Kidney (tissue), 14 donors: ENCODE measurements around the gene GPR21. TPM values are rescaled to one million over a fixed set of nuclear protein-coding genes. Genes with fewer than 3 reads are reported as not detected.

Source experiments
- DNase-seq, 5 donors: peaks; one replicate each; pipeline ENCODE4 v3.0.0-alpha.2; 2013 to 2020
- FAIRE-seq: peaks from 2 replicates; lab custom pipeline; 2012; peaks lifted over from hg19 to GRCh38; lab: Jason Lieb, UNC
- H3K27ac ChIP-seq, 2 donors: one replicate each; pipeline ENCODE4 v1.7.0; 2013; ENCODE audit warnings: low read depth in 2 of 2, low read length in 2 of 2, inconsistent platforms in 1 of 2
- H3K27me3 ChIP-seq: one replicate; pipeline ENCODE4 v1.7.1; 2013; ENCODE audit warnings: low read length, inconsistent platforms; ENCODE audit not compliant: control insufficient read depth, insufficient read depth
- H3K36me3 ChIP-seq, 3 donors: one replicate each; pipeline versions ENCODE4 v1.7.0 to v1.7.1; 2013; ENCODE audit warnings: low read length in 3 of 3, control low read depth in 1 of 3, inconsistent platforms in 1 of 3; ENCODE audit not compliant: insufficient read depth in 3 of 3, control insufficient read depth in 2 of 3
- H3K4me1 ChIP-seq, 3 donors: one replicate each; pipeline versions ENCODE4 v1.7.0 to v1.7.1; 2013; ENCODE audit warnings: low read length in 3 of 3, inconsistent platforms in 1 of 3, low read depth in 1 of 3; ENCODE audit not compliant: control insufficient read depth in 2 of 3, insufficient read depth in 2 of 3
- H3K4me3 ChIP-seq, 3 donors: one replicate each; pipeline versions ENCODE4 v1.7.0 to v1.8.1; 2013; ENCODE audit warnings: low read length in 3 of 3, control low read depth in 1 of 3, inconsistent platforms in 1 of 3
- H3K9ac ChIP-seq, 3 donors: one replicate each; pipeline versions ENCODE4 v1.7.0 to v1.7.1; 2013; ENCODE audit warnings: low read length in 3 of 3, control low read depth in 1 of 3, inconsistent platforms in 1 of 3
- H3K9me3 ChIP-seq, 3 donors: one replicate each; pipeline versions ENCODE4 v1.7.0 to v1.7.1; 2013; ENCODE audit warnings: low read length in 3 of 3, control low read depth in 1 of 3, inconsistent platforms in 1 of 3; ENCODE audit not compliant: control insufficient read depth in 2 of 3, insufficient read depth in 1 of 3
- intact Hi-C: fragments of 100-400 bp; cut with DNase I; formaldehyde crosslinking; loops from one replicate; pipeline ENCODE4 v1.11.1; 2022
- polyA plus RNA-seq: library from polyadenylated mRNA; stranded (reverse); fragments of 350-450 nt; fragmentation: Illumina TruSeq; extraction: RNeasy Lipid Tissue Mini Kit (QIAGEN cat#74804); gene quantifications from one replicate; pipeline ENCODE4 v1.2.3, GENCODE V29; 2014; ENCODE audit warnings: low read depth, low replicate concordance; ENCODE audit not compliant: insufficient read depth
- total RNA-seq: library from RNA; stranded (reverse); fragmentation: NEBNext Ultra II Directional; extraction: Animal tissue kit (Norgen Biotek cat#: 25700); gene quantifications from one replicate; pipeline ENCODE4 v1.2.1, GENCODE V29; 2021
- TF ChIP-seq, protein P1 (sequence below): IDR thresholded peaks from 3 replicates; pipeline ENCODE4 v1.5.1; 2012; ENCODE audit warnings: mild to moderate bottlenecking, moderate library complexity, borderline replicate concordance; ENCODE audit not compliant: insufficient read depth; ENCODE audit errors: extremely low read depth
- donor health status: control.
- donor health status: control.
- donor health status: control.
- donor health status: control.
- donor health status: control.
- donor health status: DM: yes; HTN: yes; CAD: no.
- donor health status: Normal renal cell carcinoma (clear cell type).

Gene GPR21
- total and polyA plus RNA-seq, 2 donors from 2014 or later = 0.34 to 4.1 TPM

DNA sequence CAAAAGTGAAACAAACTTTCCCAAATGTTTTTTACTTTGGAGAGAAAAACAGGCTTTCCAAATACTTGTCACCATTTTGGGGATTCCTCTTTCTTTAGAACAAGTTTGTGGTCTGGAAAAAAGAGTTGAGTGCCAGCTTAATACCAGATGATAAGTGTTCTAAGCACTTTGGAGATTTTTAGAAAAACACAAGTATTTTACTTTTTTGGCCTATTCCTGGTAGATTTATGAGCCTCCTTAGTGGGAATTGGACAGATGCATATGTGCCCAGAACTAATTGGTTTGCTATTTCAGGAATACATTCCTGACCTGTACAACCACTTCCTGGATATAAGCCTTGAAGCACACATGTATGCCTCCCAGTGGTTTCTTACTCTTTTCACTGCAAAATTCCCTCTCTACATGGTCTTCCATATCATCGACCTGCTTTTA lies 40.5 kb downstream of the GPR21 start:
- Histone ChIP-seq H3K9ac (no peak overlapping the region), H3K9me3 (no peaks in the 10 kb centered on the region), H3K27me3 (no peaks in the 10 kb centered on the region), H3K4me3 (no peak overlapping the region), H3K4me1 (peaks cover 0 to 6% (median 0%) of the 10 kb centered on the region in 3 donors), H3K27ac (peak overlapping the region in 1 of 2 donors; percentile 14), H3K36me3 (peaks cover 5 to 23% (median 9%) of the 10 kb centered on the region in 3 donors)
- intact Hi-C loops = no loop called here
- peak in 1 of 5 donors; percentile 6 for DNase-seq
- no peak for FAIRE-seq
- TF ChIP-seq, protein P1, sequence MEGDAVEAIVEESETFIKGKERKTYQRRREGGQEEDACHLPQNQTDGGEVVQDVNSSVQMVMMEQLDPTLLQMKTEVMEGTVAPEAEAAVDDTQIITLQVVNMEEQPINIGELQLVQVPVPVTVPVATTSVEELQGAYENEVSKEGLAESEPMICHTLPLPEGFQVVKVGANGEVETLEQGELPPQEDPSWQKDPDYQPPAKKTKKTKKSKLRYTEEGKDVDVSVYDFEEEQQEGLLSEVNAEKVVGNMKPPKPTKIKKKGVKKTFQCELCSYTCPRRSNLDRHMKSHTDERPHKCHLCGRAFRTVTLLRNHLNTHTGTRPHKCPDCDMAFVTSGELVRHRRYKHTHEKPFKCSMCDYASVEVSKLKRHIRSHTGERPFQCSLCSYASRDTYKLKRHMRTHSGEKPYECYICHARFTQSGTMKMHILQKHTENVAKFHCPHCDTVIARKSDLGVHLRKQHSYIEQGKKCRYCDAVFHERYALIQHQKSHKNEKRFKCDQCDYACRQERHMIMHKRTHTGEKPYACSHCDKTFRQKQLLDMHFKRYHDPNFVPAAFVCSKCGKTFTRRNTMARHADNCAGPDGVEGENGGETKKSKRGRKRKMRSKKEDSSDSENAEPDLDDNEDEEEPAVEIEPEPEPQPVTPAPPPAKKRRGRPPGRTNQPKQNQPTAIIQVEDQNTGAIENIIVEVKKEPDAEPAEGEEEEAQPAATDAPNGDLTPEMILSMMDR = no peak

DNA sequence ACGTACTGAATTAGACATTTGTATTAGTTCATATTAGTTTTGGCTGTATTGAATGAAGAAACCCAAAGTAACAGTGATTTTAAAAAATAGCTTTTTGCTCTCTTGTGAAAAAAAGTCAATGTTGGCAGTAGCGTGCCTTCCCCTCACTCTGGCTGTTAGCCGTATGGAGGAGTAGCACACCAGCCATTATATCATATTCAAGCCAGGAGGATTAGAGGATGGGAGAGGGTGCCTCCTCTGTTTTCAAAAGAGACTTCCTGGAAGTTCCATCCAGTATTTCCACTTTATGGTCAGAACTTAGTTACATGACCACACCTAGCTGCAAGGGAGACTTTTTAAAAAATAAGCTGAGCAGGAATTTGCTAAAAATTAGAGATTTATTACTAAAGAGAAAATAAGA lies 41.2 kb downstream of the GPR21 start:
- DNase-seq (no peak), FAIRE-seq (no peak)
- no peak overlapping the region for H3K27ac ChIP-seq
- no peaks in the 10 kb centered on the region for H3K9me3 ChIP-seq
- H3K9ac ChIP-seq = no peak overlapping the region
- peaks cover 5 to 23% (median 11%) of the 10 kb centered on the region in 3 donors for H3K36me3 ChIP-seq
- intact Hi-C loops = no loop called here
- TF ChIP-seq, protein P1 = no peak
- no peaks in the 10 kb centered on the region for H3K27me3 ChIP-seq
- no peak overlapping the region for H3K4me3 ChIP-seq
- peaks cover 0 to 6% (median 0%) of the 10 kb centered on the region in 3 donors for H3K4me1 ChIP-seq

DNA sequence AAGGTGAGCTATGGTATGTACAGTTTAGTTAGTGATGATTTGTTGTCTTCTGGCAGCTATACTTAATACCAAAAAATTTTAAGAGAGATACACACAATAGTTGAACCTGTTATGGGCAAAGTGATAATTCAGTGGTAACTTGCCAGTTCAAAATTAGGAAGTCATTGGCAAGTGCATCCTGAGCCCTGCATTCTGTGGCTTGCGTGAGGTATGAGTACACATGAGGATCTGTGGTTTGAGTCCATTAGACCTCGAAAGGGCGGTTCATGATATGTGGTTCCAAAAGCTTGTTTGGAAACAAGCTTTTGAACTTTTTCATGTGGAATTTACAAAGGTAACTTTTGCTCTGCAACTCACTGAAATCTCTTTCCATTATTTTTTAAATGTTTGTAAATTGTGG lies 47.0 kb downstream of the GPR21 start:
- FAIRE-seq (no peak), DNase-seq (no peak)
- Histone ChIP-seq H3K4me3 (no peak overlapping the region), H3K27me3 (no peaks in the 10 kb centered on the region), H3K9ac (no peak overlapping the region), H3K27ac (no peak overlapping the region), H3K9me3 (no peaks in the 10 kb centered on the region), H3K36me3 (peaks cover 0 to 16% (median 14%) of the 10 kb centered on the region in 3 donors), H3K4me1 (peaks cover 0 to 3% (median 0%) of the 10 kb centered on the region in 3 donors)
- intact Hi-C loops = loop anchor here (10.0 kb wide), 1 partner anchor 274 kb away; the partner anchor contains the start of gene CRB2
- TF ChIP-seq, protein P1 = no peak
